ENCODE measurements around the gene TMED3.
"Not testable (repeated sequence)": the region's sequence is repeated elsewhere in the genome, so short reads cannot be mapped to it uniquely, and the experiment has no call there.

TMED3 gene

GRCh38 chr15:79316864-79317263, 6.0 kb downstream of the TMED3 start:
- DNase-seq (ENCODE audit: low read depth in 2 of 2): no peak

GRCh38 chr15:79319973-79320372, 9.1 kb downstream of the TMED3 start:
- not testable (repeated sequence) for DNase-seq (ENCODE audit: low read depth in 2 of 2)

- no peak for DNase-seq (ENCODE audit: low read depth in 2 of 2)
These were observed 11.0 kb downstream of the TMED3 start for GRCh38 chr15:79321876-79322275.

GRCh38 chr15:79322306-79322705, 11.4 kb downstream of the TMED3 start:
- DNase-seq (ENCODE audit: low read depth in 2 of 2): no peak

GRCh38 chr15:79322945-79323344, 12.0 kb downstream of the TMED3 start:
- DNase-seq (ENCODE audit: low read depth in 2 of 2): no peak

GRCh38 chr15:79329171-79329611, 18.3 kb downstream of the TMED3 start:
- DNase-seq (ENCODE audit: low read depth in 2 of 2): no peak

- DNase-seq (ENCODE audit: low read depth in 2 of 2): no peak
These were observed 22.1 kb downstream of the TMED3 start for GRCh38 chr15:79332824-79333510.

- no peak for DNase-seq (ENCODE audit: low read depth in 2 of 2)
These were observed 26.7 kb downstream of the TMED3 start for GRCh38 chr15:79337591-79337990.

GRCh38 chr15:79339588-79340314, 28.8 kb downstream of the TMED3 start:
- DNase-seq (ENCODE audit: low read depth in 2 of 2): no peak

- no peak for DNase-seq (ENCODE audit: low read depth in 2 of 2)
These were observed 29.3 kb downstream of the TMED3 start for GRCh38 chr15:79340315-79340602.

GRCh38 chr15:79341396-79341795, 30.5 kb downstream of the TMED3 start:
- DNase-seq (ENCODE audit: low read depth in 2 of 2): no peak

- no peak for DNase-seq (ENCODE audit: low read depth in 2 of 2)
These were observed 38.6 kb downstream of the TMED3 start for GRCh38 chr15:79349525-79349924.

- no peak for DNase-seq (ENCODE audit: low read depth in 2 of 2)
These were observed 41.3 kb downstream of the TMED3 start for GRCh38 chr15:79352206-79352605.

- DNase-seq (ENCODE audit: low read depth in 2 of 2): no peak
These were observed 46.7 kb downstream of the TMED3 start for GRCh38 chr15:79357566-79357965.

- DNase-seq (ENCODE audit: low read depth in 2 of 2): no peak
These were observed 47.2 kb downstream of the TMED3 start for GRCh38 chr15:79358069-79358468.

- DNase-seq (ENCODE audit: low read depth in 2 of 2): no peak
These were observed 53.8 kb downstream of the TMED3 start for GRCh38 chr15:79364571-79365240.

- DNase-seq (ENCODE audit: low read depth in 2 of 2): no peak
These were observed 54.9 kb downstream of the TMED3 start for GRCh38 chr15:79365765-79366164.

- DNase-seq (ENCODE audit: low read depth in 2 of 2): no peak
These were observed 55.8 kb downstream of the TMED3 start for GRCh38 chr15:79366691-79367090.

- no peak for DNase-seq (ENCODE audit: low read depth in 2 of 2)
These were observed 59.8 kb downstream of the TMED3 start for GRCh38 chr15:79370716-79371115.

- no peak for DNase-seq (ENCODE audit: low read depth in 2 of 2)
These were observed 60.7 kb downstream of the TMED3 start for GRCh38 chr15:79371591-79371990.

GRCh38 chr15:79372428-79372827, 61.5 kb downstream of the TMED3 start:
- DNase-seq (ENCODE audit: low read depth in 2 of 2): no peak

Data from activated CD8-positive, alpha-beta memory T cell treated with anti-CD3 and anti-CD28 coated beads for 4 hours (primary cell).